ENCODE data around the gene MYCN. TPM values are rescaled to one million over a fixed set of nuclear protein-coding genes. Genes with fewer than 3 reads are reported as not detected.
"Not testable (repeated sequence)": the region's sequence is repeated elsewhere in the genome, so short reads cannot be mapped to it uniquely, and the experiment has no call there.

MYCN gene
- total RNA-seq, 1 experiment from 2014 or later = not detected

- CTCF ChIA-PET = no interaction called here
- intact Hi-C loops (cut with micrococcal nuclease) = no loop called here
Measured at GRCh38 chr2:15926252-15926651, 14.1 kb upstream of the MYCN start.

GRCh38 chr2:15927551-15928218, 12.7 kb upstream of the MYCN start:
- CTCF ChIA-PET = no interaction called here

More at GRCh38 chr2:15926252-15926651, 14.1 kb upstream of the MYCN start:
- H3K9me2 ChIP-seq (replicated peaks; ENCODE audit: low read length) = no peaks in the 10 kb centered on the region
- H3K79me2 ChIP-seq (ENCODE audit: low read length) = no peaks in the 10 kb centered on the region
- no peaks in the 10 kb centered on the region for H3K4me1 ChIP-seq (ENCODE audit: insufficient read depth, low read length)
- no peaks in the 10 kb centered on the region for H3K9me3 ChIP-seq (ENCODE audit: low read length)
- BruUV-seq (replicated peaks) = no TSS peak
- ATAC-seq = no peak
- no peak overlapping the region for H3K4me3 ChIP-seq (ENCODE audit: low read length)
- no peak overlapping the region for H3K27ac ChIP-seq (ENCODE audit: low read length)
- no peak overlapping the region for H2AFZ ChIP-seq (ENCODE audit: low read length)
- no peak overlapping the region for H3K9ac ChIP-seq (ENCODE audit: low read length)
- no peaks in the 10 kb centered on the region for H3K36me3 ChIP-seq (ENCODE audit: low read depth, low read length)
- DNase-seq = no peak
- H3K27me3 ChIP-seq (ENCODE audit: low read length) = peaks cover 13% of the 10 kb centered on the region; the same call in 1 of the 2 replicates
- H4K20me1 ChIP-seq (ENCODE audit: low read length) = no peaks in the 10 kb centered on the region
- no peak overlapping the region for H3K4me2 ChIP-seq (ENCODE audit: low read length)
- TF ChIP-seq EZH2phosphoT487 (IDR thresholded peaks at IDR 0.05; ENCODE audit: borderline replicate concordance, low read length) = no peak
- TF ChIP-seq EZH2 (IDR thresholded peaks at IDR 0.05; ENCODE audit: low read length, unreplicated experiment) = no peak
- no peak for TF ChIP-seq CTCF (conservative IDR thresholded peaks at IDR 0.05; ENCODE audit: low read depth, low read length)
- POLR2A ChIA-PET (ENCODE audit: unreplicated experiment) = no interaction called here
- H3F3A ChIP-seq (ENCODE audit: low read length, unreplicated experiment) = no peaks in the 10 kb centered on the region

DNA sequence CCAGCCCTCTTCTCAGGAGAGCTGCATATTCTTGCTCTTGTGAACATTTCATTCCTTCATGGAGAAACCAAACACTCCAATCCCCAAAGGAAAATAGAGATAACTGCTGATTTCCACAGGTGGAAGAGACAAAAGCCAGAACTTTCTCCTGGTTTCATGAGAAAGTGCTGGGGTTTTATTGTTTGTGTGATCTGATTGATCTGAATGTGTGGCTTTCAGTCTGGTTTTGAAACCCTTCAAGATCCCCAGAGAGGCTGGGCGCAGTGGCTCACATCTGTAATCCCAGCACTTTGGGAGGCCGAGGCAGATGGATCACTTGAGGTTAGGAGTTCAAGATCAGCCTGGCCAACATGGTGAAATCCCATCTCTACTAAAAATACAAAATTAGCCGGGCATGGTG, 11.3 kb upstream of the MYCN start:
- H3K36me3 ChIP-seq (ENCODE audit: low read depth, low read length); H2AFZ ChIP-seq (ENCODE audit: low read length); H3K9me2 ChIP-seq (replicated peaks; ENCODE audit: low read length); ATAC-seq; POLR2A ChIA-PET (ENCODE audit: unreplicated experiment); H3K9ac ChIP-seq (ENCODE audit: low read length); intact Hi-C loops (cut with micrococcal nuclease); H3K4me2 ChIP-seq (ENCODE audit: low read length); DNase-seq; H3K4me3 ChIP-seq (ENCODE audit: low read length); H3K4me1 ChIP-seq (ENCODE audit: insufficient read depth, low read length); H4K20me1 ChIP-seq (ENCODE audit: low read length); BruUV-seq (replicated peaks); H3K27ac ChIP-seq (ENCODE audit: low read length); H3K9me3 ChIP-seq (ENCODE audit: low read length); CTCF ChIA-PET; H3F3A ChIP-seq (ENCODE audit: low read length, unreplicated experiment); H3K79me2 ChIP-seq (ENCODE audit: low read length): not testable (repeated sequence)
- H3K27me3 ChIP-seq (ENCODE audit: low read length) = peaks cover 23% of the 10 kb centered on the region

More at GRCh38 chr2:15927551-15928218, 12.7 kb upstream of the MYCN start:
- ATAC-seq (no peak), DNase-seq (no peak)
- Histone ChIP-seq H3K9ac (ENCODE audit: low read length) (no peak overlapping the region), H3K36me3 (ENCODE audit: low read depth, low read length) (no peaks in the 10 kb centered on the region), H3K4me3 (ENCODE audit: low read length) (no peak overlapping the region), H3K79me2 (ENCODE audit: low read length) (no peaks in the 10 kb centered on the region), H3K9me3 (ENCODE audit: low read length) (no peaks in the 10 kb centered on the region), H3K27me3 (ENCODE audit: low read length) (peaks cover 19% of the 10 kb centered on the region; the same call in 1 of the 2 replicates), H4K20me1 (ENCODE audit: low read length) (no peaks in the 10 kb centered on the region), H3F3A (ENCODE audit: low read length, unreplicated experiment) (no peaks in the 10 kb centered on the region), H3K4me2 (ENCODE audit: low read length) (no peak overlapping the region), H2AFZ (ENCODE audit: low read length) (no peak overlapping the region), H3K4me1 (ENCODE audit: insufficient read depth, low read length) (no peaks in the 10 kb centered on the region), H3K9me2 (replicated peaks; ENCODE audit: low read length) (no peaks in the 10 kb centered on the region), H3K27ac (ENCODE audit: low read length) (no peak overlapping the region)
- POLR2A ChIA-PET (ENCODE audit: unreplicated experiment) = no interaction called here
- no peak for TF ChIP-seq CTCF (conservative IDR thresholded peaks at IDR 0.05; ENCODE audit: low read depth, low read length)
- no peak for TF ChIP-seq EZH2phosphoT487 (IDR thresholded peaks at IDR 0.05; ENCODE audit: borderline replicate concordance, low read length)
- TF ChIP-seq EZH2 (IDR thresholded peaks at IDR 0.05; ENCODE audit: low read length, unreplicated experiment) = no peak
- intact Hi-C loops (cut with micrococcal nuclease) = no loop called here
- no TSS peak for BruUV-seq (replicated peaks)

All from PC-3 (cell line).